HG03439 (cell line): ENCODE measurements around the gene OR9A2.

Experiments
- ATAC-seq: cut with Tn5 transposase; IDR thresholded peaks from one replicate; pipeline ENCODE4 v1.9.1; 2021; ENCODE audit warnings: mild to moderate bottlenecking, moderate library complexity; ENCODE audit not compliant: unreplicated experiment

The OR9A2 gene

GRCh38 chr7:143023047-143023446 is 3.9 kb downstream of the OR9A2 start:
- no peak for ATAC-seq

- ATAC-seq = no peak
Measured at GRCh38 chr7:143018931-143019330, 8.0 kb downstream of the OR9A2 start.

- no peak for ATAC-seq
Measured at GRCh38 chr7:143016996-143017395, 9.9 kb downstream of the OR9A2 start.

GRCh38 chr7:143015926-143016490 is 10.9 kb downstream of the OR9A2 start:
- ATAC-seq = no peak

GRCh38 chr7:143015084-143015483 is 11.8 kb downstream of the OR9A2 start:
- ATAC-seq = no peak

- no peak for ATAC-seq
Measured at GRCh38 chr7:143013893-143014292, 13.0 kb downstream of the OR9A2 start.

GRCh38 chr7:143013473-143013872 is 13.5 kb downstream of the OR9A2 start:
- no peak for ATAC-seq

GRCh38 chr7:143012409-143012808 is 14.5 kb downstream of the OR9A2 start:
- ATAC-seq = no peak

GRCh38 chr7:143012001-143012400 is 14.9 kb downstream of the OR9A2 start:
- ATAC-seq = no peak

- peak; percentile 88 for ATAC-seq
Measured at GRCh38 chr7:143008007-143008901, 18.7 kb downstream of the OR9A2 start.

- ATAC-seq = no peak
Measured at GRCh38 chr7:143005632-143006260, 21.2 kb downstream of the OR9A2 start.

- peak; percentile 58 for ATAC-seq
Measured at GRCh38 chr7:143003393-143004051, 23.4 kb downstream of the OR9A2 start.

- no peak for ATAC-seq
Measured at GRCh38 chr7:143002898-143003297, 24.0 kb downstream of the OR9A2 start.

GRCh38 chr7:143002106-143002505 is 24.8 kb downstream of the OR9A2 start:
- no peak for ATAC-seq

GRCh38 chr7:143000648-143001047 is 26.3 kb downstream of the OR9A2 start:
- ATAC-seq = no peak

- no peak for ATAC-seq
Measured at GRCh38 chr7:142999793-143000192, 27.1 kb downstream of the OR9A2 start.

GRCh38 chr7:142998966-142999365 is 28.0 kb downstream of the OR9A2 start:
- no peak for ATAC-seq

- no peak for ATAC-seq
Measured at GRCh38 chr7:142997456-142997989, 29.4 kb downstream of the OR9A2 start.

GRCh38 chr7:142992427-142992826 is 34.5 kb downstream of the OR9A2 start:
- ATAC-seq = no peak

GRCh38 chr7:142984297-142984696 is 42.6 kb downstream of the OR9A2 start:
- ATAC-seq = no peak

- no peak for ATAC-seq
Measured at GRCh38 chr7:142983825-142984224, 43.1 kb downstream of the OR9A2 start.
